Stimulated activated CD8-positive, alpha-beta memory T cell treated with anti-CD3 and anti-CD28 coated beads, Interleukin-7, amount 100 ng/mL, for 4 hours (primary cell): Measurements from ENCODE around the gene GAMT.

Experiments used
- DNase-seq, 2 donors: peaks; one replicate each; pipeline ENCODE4 v3.0.0-alpha.2; 2020; ENCODE audit warnings: low read depth in 2 of 2

GAMT gene

DNA sequence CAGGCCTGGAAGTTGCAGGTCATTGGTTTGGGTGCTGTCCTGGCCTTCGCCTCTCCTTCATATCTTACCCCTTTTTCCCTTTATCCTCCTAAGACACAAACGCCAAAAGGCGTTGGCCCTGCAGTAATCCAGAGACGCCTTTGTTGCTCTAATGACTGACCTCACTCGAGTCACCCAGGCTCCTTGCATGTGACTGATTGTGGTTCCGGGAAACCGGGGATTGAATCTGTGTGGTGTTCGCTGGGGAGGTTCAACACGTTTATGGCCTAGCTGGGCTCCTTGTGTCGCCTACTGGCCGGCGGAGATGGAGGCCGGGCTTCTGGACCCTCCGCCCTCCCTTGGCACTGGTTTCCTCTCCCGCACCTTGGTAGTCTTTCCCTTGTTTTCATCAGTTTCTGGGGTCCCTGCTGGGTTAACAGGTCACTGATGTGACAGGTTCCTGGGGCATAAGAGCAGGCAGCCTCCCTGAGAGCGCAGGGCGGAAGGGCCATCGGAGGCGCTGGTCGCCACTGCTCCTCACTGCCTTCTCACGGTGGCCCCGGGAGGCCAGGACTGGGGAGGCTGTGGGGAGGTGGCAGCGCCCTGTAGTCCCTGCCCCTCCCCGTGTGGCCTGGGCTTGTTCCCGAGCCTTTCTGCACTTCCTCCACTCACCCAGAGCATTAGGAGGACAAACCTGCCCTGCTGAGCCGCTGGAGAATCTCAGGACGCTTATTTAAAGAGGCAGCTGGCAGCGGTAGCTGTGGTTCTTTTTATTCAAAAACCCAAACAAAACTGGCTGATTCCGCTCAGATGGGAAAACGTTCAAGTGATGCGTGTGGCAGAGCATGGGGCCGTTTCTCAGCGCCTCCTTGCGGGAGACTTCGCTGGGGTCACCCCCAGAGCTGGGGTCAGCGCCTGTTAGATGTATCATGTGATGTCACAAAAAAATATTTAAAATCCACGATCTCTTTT is 35.7 kb downstream of the GAMT start:
- DNase-seq, result no peak

DNA sequence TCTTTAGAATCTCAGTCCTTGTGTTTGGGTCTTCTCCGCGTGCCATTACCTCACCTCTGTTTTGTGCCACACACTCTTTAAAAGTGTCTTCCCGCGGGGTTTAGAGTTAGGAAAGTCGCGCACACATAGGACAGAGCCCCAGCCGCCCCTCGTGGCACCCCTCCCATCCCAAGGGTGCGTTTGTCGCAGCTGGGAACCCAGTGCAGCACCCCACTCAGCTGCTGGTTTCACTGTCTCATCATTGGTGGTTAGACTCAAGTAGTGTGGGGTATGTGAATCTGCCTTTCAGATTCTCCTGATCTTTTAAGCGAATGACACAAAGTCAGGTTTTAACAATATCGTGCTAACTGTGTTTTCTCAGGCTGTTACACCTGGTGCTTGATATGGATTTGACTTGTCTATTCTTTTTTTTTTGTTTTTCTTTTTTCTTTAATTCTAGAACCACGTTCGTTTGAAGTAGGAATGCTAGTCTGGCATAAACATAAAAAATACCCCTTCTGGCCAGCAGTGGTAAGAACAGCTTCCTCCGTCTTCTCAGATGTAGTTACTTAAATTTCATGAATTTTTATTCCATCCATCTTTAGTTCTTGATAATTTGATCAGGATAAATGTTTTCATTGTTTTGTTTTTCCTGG is 37.2 kb downstream of the GAMT start:
- DNase-seq, result peak in 1 of 2 donors; percentile 23

DNA sequence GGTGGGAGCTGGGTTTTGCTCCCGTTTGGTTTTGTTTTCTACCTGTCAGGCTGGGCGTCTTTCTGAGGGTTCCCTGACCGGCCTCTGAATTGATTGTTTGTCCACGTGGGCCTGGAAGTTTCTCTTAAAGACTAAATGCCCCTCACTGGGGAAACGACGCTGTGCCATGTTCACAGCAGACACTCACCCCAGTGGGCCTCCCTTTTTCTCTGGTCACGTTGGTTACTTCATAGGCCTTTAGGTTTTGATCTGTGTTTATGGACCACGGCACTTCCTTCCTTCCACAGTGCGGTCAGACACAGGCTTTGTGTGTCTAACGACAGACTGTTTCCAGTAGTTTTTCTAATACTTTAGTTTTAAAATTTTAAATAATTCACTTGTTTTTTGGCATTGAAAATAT is 37.7 kb downstream of the GAMT start:
- DNase-seq, result peak in 1 of 2 donors; percentile 29

DNA sequence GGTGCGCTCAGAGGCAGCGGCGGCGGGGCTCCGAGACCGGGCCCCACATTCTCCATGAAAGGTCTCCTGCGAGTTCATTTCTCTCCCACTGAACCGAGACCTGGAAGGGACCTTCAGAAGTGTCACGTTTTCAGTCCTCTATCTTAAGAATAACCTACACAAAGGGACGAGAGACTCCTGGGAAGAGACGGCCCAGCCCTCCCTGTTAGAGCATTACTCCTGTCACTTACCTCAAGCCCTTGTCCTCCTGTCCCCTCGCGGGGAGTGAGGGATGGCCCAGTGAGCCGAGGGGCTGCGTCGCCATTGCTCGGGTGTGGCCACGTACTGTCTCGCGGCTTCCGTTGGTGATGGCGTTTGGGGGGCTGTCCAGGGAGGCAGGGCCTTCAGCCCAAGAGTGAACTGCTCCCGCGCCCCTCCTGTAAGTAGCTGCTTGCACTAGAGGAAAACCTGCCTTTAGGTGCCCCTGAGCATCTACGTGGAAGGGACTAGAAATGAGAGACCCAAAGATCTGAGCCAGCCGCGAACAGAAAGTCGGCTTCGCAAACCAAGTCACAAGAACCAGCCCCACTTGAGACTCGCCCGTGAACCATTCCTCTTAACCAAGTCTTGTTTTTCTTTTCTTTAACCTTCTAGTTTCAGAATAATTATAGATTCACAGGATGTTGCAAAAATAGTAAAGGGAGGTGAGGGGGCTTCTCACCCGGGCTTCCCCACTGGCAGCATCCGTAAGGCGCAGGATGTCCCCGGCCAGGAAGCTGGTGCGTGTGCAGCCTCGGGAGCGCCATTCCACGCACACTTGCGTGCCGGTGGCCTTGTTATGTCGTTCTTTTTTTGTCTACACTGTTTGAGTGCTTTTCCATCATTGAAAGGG is 38.7 kb downstream of the GAMT start:
- no peak for DNase-seq

DNA sequence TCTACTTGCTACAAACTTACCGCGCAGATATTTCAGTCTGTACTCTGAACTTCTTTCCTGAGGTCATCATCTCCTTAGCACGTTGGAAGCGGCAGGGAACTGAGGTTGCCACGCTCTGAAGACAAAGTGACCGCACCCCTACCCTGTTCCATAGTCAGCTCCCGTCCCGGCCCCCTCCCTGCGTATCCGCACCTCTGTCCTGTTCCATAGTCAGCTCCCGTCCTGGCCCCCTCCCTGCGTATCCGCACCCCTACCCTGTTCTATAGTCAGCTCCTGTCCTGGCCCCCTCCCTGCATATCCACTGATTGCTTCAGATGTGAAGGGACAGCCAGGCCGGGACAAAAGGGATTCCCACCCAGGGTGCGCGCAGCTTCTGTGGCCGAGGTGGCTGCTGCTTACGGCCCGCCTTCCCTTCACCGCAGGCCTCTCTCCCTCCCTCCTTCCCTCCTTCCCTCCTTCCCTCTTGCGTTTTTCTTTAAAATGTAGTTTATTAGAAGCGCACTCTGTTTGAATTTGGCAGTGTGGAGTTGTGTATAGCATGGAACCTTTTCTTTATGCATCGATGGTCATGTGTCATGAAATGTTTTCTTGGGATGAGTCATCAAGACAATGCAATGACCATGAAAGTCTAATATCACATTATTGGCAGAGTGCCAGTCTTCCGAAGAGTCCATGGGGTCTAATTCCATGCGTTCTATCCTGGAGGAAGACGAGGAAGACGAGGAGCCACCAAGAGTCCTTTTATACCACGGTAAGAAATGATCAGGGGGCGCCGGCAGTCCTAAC is 39.5 kb downstream of the GAMT start:
- DNase-seq, result no peak

DNA sequence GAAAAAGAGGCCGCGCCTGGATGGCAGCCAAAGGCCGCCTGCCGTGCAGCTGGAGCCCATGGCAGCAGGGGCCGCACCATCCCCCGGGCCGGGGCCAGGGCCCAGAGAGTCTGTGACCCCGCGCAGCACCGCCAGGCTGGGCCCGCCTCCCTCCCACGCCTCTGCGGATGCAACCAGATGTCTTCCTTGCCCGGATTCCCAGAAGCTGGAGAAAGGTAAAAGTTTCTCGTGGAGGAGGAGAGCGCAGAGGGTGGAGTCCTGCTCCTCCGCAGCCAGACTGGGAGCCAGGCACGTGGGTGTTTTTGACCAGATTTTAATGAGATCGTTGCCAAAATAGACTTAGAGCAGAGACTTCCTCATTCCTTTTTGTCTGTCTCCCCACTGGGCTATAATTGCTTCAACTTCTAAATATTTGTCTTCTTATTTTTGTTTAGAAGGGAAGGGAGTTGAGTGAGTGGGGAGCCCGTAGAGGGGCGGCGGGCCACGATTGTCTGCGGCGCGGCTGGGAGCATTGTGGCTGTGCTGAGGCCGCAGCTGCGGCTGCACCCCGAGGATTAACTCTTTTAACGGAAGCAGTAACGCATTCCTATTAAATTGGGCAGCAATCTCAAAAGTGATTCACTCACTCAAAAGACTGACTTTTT is 40.4 kb downstream of the GAMT start:
- DNase-seq, result no peak

DNA sequence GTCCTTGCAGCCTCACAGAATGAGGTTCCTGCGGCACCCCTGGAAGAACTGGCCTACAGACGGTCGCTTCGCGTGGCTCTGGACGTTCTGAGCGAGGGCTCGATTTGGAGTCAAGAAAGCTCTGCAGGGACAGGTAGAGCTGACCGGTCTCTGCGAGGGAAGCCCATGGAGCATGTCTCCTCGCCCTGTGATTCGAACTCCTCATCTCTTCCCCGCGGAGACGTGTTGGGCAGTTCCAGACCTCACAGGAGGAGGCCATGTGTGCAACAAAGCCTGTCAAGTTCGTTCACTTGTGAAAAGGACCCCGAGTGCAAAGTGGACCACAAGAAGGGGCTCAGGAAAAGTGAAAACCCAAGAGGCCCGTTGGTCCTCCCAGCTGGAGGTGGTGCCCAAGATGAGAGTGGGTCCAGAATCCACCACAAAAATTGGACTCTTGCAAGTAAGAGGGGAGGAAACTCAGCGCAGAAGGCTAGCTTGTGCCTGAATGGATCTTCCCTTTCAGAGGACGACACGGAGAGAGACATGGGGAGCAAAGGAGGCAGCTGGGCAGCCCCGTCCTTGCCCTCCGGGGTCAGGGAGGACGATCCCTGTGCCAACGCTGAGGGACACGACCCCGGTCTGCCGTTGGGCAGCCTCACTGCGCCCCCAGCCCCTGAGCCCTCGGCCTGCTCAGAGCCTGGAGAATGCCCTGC is 41.1 kb downstream of the GAMT start:
- DNase-seq, result no peak

DNA sequence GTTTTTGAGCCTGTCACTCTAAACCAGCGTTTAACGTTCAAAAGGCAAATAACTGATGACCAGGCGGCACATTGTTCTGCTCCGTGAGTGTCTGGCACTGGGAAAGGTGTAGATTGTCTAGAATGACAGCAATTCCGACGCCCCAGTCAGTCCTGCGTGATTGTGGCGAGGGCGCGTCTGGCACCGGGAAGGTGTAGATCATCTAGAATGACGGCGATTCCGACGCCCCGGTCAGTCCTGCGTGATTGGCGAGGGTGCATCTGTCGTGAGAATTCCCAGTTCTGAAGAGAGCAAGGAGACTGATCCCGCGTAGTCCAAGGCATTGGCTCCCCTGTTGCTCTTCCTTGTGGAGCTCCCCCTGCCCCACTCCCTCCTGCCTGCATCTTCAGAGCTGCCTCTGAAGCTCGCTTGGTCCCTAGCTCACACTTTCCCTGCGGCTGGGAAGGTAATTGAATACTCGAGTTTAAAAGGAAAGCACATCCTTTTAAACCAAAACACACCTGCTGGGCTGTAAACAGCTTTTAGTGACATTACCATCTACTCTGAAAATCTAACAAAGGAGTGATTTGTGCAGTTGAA is 43.7 kb downstream of the GAMT start:
- no peak for DNase-seq

DNA sequence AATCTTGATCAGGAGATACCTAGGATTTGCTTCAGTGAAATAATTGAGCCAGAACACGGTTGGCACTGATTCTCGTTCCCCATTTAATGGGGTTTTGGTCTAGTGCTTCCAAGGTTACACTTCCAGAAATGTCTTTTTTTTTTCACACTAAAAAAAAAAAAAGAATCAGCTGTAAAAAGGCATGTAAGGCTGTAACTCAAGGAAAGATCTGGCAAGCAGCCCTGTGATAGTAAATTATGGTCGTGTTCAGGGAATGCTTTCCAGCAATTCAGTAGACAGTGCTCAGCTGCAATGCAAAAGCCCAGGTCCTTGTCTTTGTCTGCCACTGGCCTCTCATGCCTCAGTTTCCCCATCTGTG is 44.9 kb downstream of the GAMT start:
- DNase-seq, result no peak

DNA sequence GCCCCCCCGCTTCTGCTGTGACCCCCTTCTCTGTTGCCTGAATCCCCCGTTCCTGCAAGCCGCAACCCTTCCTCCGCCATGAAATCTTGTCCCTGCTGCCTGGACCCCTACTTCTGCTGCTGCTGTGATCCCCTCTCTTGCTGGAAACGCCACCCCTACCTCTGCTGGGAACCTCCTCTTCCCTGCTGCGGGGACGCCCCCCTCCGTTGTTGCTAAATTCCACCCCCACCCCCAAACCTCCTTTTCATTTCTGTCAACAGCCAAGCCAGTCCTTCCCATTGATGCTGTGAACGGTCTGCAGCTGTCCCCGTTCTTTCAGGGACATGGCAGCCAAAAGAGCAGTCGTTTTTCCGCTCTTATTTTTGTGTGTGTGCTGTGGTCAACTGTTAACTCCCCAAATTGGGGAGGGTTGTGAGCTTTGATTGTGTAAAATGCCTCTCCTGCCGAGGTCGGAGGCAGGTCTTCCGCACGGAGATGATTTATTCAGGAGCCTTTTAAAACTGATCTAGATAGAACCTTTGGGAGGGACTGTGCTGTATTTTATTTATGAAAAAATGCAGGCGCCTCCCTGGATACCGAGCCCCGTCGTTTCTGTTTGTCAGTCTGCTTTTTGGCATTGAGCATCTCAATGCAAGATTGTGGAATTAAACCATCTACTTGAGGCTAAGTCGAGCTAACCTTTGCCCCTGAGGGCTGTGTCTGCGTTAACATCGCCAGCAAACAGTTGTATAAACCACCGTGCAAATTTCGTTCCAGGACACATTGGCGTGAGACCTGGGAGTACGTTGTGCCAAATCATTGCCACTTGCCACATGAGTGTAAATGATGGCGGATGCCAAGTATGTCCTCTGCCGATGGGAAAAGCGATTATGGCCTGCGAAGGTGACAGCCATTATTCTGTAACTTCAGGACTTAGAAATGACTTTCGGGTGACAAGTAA is 45.5 kb downstream of the GAMT start:
- no peak for DNase-seq

DNA sequence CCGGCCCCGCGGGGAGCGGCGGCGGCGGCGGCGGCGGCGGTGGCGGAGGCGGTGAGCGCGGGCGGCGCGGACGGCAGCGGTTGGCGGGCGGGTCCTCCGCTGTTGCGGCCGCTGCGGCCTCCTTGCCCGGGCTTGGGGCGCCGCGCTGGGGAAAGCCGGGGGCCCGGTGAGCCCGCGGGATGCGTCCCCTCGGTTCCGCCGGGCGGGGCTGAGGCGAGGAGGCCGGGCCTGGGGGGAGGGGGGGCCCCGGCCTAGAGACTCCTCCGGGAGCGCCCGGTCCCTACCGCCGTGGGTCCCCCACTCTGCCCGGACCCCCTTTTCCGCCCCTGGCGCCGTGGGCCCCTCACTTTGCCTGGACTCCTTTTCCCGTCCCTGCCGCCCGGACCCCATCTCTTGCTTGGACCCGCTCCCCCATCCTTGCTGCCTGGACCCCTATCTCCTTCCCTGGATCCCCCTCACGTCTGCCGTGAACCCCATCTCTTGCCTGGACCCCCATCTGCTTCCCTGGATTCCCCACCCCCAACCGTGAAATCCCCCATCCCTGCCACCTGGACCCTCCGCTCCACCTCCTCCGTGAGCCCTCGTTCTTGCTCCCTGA is 46.3 kb downstream of the GAMT start:
- no peak for DNase-seq

DNA sequence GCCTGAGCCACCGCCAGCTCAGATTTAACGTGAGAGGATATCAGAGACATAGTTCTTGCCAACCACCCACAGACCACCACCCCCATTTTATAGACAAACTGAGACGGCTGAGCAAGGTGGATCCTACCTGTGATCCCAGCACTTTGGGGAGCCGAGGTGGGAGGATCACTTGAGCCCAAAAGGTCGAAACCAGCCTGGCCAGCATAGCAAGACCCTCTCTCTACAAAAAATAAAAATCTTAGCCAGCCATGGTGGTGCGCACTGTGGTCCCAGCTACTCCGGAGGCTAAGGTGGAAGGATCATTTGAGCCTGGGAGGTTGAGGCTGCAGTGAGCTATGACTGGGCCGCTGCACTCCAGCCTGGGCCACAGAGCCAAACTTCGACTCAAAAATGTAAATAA is 48.2 kb downstream of the GAMT start:
- DNase-seq, result no peak

DNA sequence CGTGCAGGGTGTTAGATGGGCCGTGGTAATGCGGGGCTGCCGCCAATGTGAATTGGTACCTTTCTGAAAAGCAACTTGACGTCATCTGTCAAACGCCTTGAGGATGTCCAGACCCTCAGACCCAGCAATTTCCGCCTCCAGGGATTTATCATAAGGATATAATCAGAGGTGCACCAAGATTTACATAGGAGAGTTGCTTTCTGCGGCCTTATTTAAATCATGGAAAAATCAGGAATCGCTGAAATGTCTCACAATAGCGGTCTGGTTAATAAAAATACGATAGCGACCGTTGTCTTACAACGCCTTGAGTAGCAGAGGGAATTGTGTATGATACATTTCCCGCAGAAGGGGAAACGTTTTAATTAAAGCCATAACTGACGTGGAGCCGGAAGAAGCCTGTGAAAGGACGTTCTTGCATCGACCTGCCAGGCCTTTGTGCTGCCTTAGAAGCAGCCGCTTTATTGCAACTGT is 49.9 kb downstream of the GAMT start:
- no peak for DNase-seq

DNA sequence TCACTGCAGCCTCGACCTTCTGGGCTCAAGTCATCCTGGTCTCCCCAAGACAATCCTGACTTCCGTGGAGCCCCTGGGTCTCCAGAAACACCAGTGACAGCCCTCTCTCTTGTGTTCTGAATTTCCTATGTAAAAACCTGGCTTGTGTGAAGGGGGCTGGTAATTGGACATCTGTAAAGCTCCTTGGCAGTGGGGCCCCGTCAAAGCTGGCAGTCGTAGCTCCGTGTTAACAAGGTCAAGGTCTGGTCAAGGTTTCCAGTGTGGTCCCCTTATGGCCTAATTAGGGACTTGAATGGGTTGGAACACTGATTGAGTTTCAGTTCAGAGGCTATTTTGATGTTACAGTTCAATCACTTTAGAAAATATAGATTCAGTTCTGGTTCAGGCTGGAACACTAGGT is 50.5 kb downstream of the GAMT start:
- no peak for DNase-seq

DNA sequence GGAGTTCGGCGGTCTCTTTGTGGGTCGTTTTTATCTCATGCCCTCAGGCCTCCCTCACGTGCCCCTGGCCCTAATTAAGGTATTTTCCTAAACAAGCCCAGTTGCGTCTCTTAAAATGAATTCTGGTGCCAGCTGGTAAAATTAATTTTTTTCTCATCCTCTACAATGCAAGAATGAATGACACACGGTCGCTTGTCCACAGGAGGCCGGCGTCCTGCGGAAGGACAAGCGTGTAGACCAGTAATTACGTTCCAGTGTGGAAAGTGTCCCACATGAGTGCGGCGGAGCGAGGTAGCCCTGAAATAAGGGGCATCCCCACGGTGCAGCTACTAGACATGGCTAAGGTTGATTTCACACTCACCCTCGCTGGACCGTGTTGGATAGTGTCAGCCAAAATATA is 52.1 kb downstream of the GAMT start:
- no peak for DNase-seq
